Activated CD8-positive, alpha-beta T cell treated with anti-CD3 and anti-CD28 coated beads for 36 hours (primary cell): Measurements from ENCODE around the gene CELA2A. TPM values are rescaled to one million over a fixed set of nuclear protein-coding genes. Genes with fewer than 3 reads are reported as not detected.

Experiments
- ATAC-seq: fragments of 200-7000 bp; cut with Tn5 transposase; one replicate; pipeline ENCODE4 v1.10.0; 2021; ENCODE audit warnings: mild to moderate bottlenecking, moderate library complexity
- CTCF ChIA-PET: fragments of 350-600 bp; sonication (Branson Sonifier 250); formaldehyde crosslinking; loops from one replicate; lab custom pipeline; 2021; ENCODE audit warnings: antibody characterized with exemption; lab: Charles Lee
- POLR2A ChIA-PET: fragments of 350-600 bp; sonication (Branson Sonifier 250); formaldehyde crosslinking; loops from one replicate; lab custom pipeline; 2021; ENCODE audit warnings: antibody characterized with exemption; lab: Charles Lee
- DNase-seq: peaks from one replicate; pipeline ENCODE4 v3.0.0-alpha.2; 2020
- H3K27ac Mint-ChIP-seq: one replicate; pipeline ENCODE4 v1.8.0; 2021; ENCODE audit warnings: mild to moderate bottlenecking, mixed read lengths
- H3K27me3 Mint-ChIP-seq: one replicate; pipeline ENCODE4 v1.8.0; 2021; ENCODE audit warnings: mixed read lengths
- H3K36me3 Mint-ChIP-seq: one replicate; pipeline ENCODE4 v1.8.0; 2021; ENCODE audit warnings: low read depth, mixed read lengths
- H3K4me1 Mint-ChIP-seq: one replicate; pipeline ENCODE4 v1.8.0; 2021; ENCODE audit warnings: low read depth, mixed read lengths
- H3K4me3 Mint-ChIP-seq: one replicate; pipeline ENCODE4 v1.8.0; 2021; ENCODE audit warnings: mild to moderate bottlenecking, moderate library complexity, mixed read lengths
- H3K9me3 Mint-ChIP-seq: one replicate; pipeline ENCODE4 v1.8.0; 2021; ENCODE audit warnings: mixed read lengths
- CTCF ChIP-seq: fragments of 200-600 bp; IDR thresholded peaks from one replicate; pipeline ENCODE4 v1.8.0; 2022; ENCODE audit warnings: antibody characterized with exemption, mild to moderate bottlenecking
- intact Hi-C: fragments of 100-400 bp; cut with micrococcal nuclease; formaldehyde crosslinking; loops from one replicate; pipeline ENCODE4 v1.10.0; 2022
- total RNA-seq, 2 experiments: library from RNA; stranded (reverse); gene quantifications; one replicate each; pipeline ENCODE4 v1.2.3, GENCODE V29; 2021

The CELA2A gene
- total RNA-seq = not detected

GRCh38 chr1:15456313-15456954, at the start of gene CELA2A:
CELA2A (plus strand) TSS chr1:15456732; CDS start chr1:15456754, 22 bp downstream.
- DNase-seq = no peak

GRCh38 chr1:15407580-15407979, 49.0 kb upstream of the CELA2A start:
- ChIA-PET POLR2A (no interaction called here), CTCF (interaction anchor here (1.2 to 1.5 kb wide), 2 partner anchors 9 to 84 kb away, joined by 4 to 6 read pairs; no protein-coding TSS in a partner anchor)
- H3K36me3 Mint-ChIP-seq = peaks cover 6% of the 10 kb centered on the region
- H3K9me3 Mint-ChIP-seq = no peaks in the 10 kb centered on the region
- H3K4me3 Mint-ChIP-seq = no peak overlapping the region
- H3K4me1 Mint-ChIP-seq = peaks cover 18% of the 10 kb centered on the region
- no peak for ATAC-seq
- H3K27ac Mint-ChIP-seq = no peak overlapping the region
- H3K27me3 Mint-ChIP-seq = peaks cover 9% of the 10 kb centered on the region
- intact Hi-C loops = no loop called here
- TF ChIP-seq CTCF = no peak
- no peak for DNase-seq

More at GRCh38 chr1:15456313-15456954, at the start of gene CELA2A:
- intact Hi-C loops = no loop called here
- CTCF ChIA-PET = no interaction called here
- H3K27me3 Mint-ChIP-seq = peaks cover 6% of the 10 kb centered on the region
- H3K27ac Mint-ChIP-seq = no peak within 1 kb of the TSS
- no peaks in the 10 kb centered on the region for H3K9me3 Mint-ChIP-seq
- H3K36me3 Mint-ChIP-seq = no peaks in the 10 kb centered on the region
- H3K4me3 Mint-ChIP-seq = no peak within 1 kb of the TSS
- POLR2A ChIA-PET = no interaction called here
- no peak for TF ChIP-seq CTCF
- ATAC-seq = no peak
- H3K4me1 Mint-ChIP-seq = no peaks in the 10 kb centered on the region

- peaks cover 9% of the 10 kb centered on the region for H3K36me3 Mint-ChIP-seq
- intact Hi-C loops = no loop called here
- H3K27me3 Mint-ChIP-seq = peaks cover 9% of the 10 kb centered on the region
- POLR2A ChIA-PET = interaction anchor here (1.5 kb wide), 1 partner anchor 67 kb away, joined by 4 read pairs; no protein-coding TSS in a partner anchor
- CTCF ChIA-PET = interaction anchor here (1.5 to 1.8 kb wide), 2 partner anchors 23 to 85 kb away, joined by 5 to 6 read pairs; no protein-coding TSS in a partner anchor
- no peak for TF ChIP-seq CTCF
- H3K4me1 Mint-ChIP-seq = peaks cover 25% of the 10 kb centered on the region
- H3K27ac Mint-ChIP-seq = peak overlapping the region; percentile 74
- peak overlapping the region; percentile 93 for H3K4me3 Mint-ChIP-seq
- H3K9me3 Mint-ChIP-seq = no peaks in the 10 kb centered on the region
- DNase-seq (no peak), ATAC-seq (no peak)
Observed at GRCh38 chr1:15408890-15409387, 47.6 kb upstream of the CELA2A start.

GRCh38 chr1:15409388-15410222, 46.9 kb upstream of the CELA2A start, which contains the start of gene EFHD2:
EFHD2 (plus strand) TSS chr1:15409888; CDS start chr1:15409972, 84 bp downstream.
- Mint-ChIP-seq H3K9me3 (no peaks in the 10 kb centered on the region), H3K4me3 (peak within 1 kb of the TSS; percentile 93), H3K27ac (peak within 1 kb of the TSS; percentile 85), H3K4me1 (peaks cover 32% of the 10 kb centered on the region), H3K27me3 (peaks cover 9% of the 10 kb centered on the region), H3K36me3 (peaks cover 13% of the 10 kb centered on the region)
- peak; percentile 87 for DNase-seq
- ChIA-PET POLR2A (interaction anchor here (0.7 to 1.5 kb wide), 3 partner anchors 8 to 90 kb away, joined by 3 to 4 read pairs (median 3); no protein-coding TSS in a partner anchor), CTCF (interaction anchor here (1.8 kb wide), 1 partner anchor 22 kb away, joined by 5 read pairs; no protein-coding TSS in a partner anchor)
- ATAC-seq = peak; percentile 84
- intact Hi-C loops = no loop called here
- TF ChIP-seq CTCF = no peak
